ENCODE results near the gene IFT81.

IFT81 gene

DNA sequence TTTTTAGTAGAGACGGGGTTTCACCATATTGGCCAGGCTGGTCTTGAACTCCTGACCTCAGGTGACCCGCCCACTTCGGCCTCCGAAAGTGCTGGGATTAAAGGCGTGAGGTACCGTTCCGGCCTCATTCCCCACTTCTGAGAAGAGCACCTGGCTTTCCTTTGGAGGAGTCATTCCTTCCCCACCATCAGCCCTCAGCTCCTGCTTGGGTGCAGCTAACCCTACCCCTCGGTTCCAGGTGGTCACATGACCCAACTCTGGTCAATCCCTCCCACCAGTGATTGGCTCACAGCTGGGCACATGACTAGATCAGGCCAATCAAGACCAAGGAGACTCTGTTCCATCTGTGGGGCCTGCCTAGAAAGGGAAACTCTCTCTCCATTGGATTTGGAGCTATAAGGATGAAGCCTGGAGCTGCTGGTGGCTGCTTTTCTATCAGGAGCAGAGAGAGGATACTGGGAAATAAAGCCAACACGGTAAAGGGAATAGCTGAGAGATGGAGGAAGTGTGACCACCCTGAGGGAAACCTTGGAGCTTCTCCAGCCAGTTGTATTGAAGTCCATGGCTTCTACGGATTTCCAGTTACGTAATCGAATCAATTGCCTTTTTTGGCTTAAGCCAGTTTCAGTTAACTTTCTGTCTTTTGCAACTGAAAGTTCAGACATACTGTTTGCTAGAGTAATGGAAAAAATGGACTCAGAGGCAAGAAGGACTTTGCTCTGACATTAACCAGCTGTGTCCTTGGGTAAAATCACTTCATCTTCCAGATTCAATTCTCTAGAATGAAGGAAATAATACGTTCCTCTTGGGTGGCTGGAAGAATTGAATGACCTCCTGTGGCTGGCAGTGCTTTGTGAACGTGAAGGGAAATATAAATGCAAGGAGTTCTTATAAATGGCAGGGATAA lies 19.7 kb upstream of the IFT81 start:
- Histone ChIP-seq H3K4me1 (ENCODE audit: insufficient read depth, insufficient read length) (peaks cover 4% of the 10 kb centered on the region), H3K27me3 (ENCODE audit: insufficient read depth, insufficient read length) (no peaks in the 10 kb centered on the region), H3K9ac (ENCODE audit: insufficient read length, low read depth) (no peak overlapping the region), H3K4me3 (ENCODE audit: insufficient read length, low read depth) (no peak overlapping the region), H3K36me3 (ENCODE audit: insufficient read depth, insufficient read length, low read length) (no peaks in the 10 kb centered on the region), H3K9me3 (ENCODE audit: insufficient read depth, low read length) (no peaks in the 10 kb centered on the region; the same call in 1 of the 2 replicates)
- DNase-seq (ENCODE audit: low read depth, low spot score) = no peak
- TF ChIP-seq ZNF274 (IDR thresholded peaks at IDR 0.05; ENCODE audit: low read depth, low read length) (no peak), YY1 (IDR thresholded peaks at IDR 0.05; ENCODE audit: insufficient read depth, insufficient read length) (no peak), SUZ12 (IDR thresholded peaks at IDR 0.05; ENCODE audit: extremely low read depth, insufficient read depth, insufficient read length) (no peak)

DNA sequence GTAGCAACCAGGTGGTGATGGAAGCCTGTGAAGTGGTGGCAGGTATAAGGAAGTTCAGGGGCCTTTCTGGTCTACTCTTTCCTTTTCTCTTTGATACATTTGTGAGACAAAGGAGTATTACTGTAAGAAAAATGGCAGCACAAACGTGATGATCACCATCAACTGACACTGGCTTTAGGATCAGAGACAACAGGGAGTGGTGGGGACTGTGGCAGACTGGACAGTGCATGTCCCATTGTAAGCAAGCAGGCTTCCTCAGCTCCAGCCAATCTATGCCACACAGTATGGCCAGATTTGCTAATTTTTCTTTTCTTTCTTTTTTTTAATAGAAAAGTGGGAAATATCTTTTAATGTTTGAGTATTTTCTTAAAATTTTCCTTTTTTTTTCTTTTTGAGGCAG lies 19.0 kb upstream of the IFT81 start:
- no peak for DNase-seq (ENCODE audit: low read depth, low spot score)
- TF ChIP-seq YY1 (IDR thresholded peaks at IDR 0.05; ENCODE audit: insufficient read depth, insufficient read length) = no peak
- peaks cover 6% of the 10 kb centered on the region for H3K4me1 ChIP-seq (ENCODE audit: insufficient read depth, insufficient read length)

DNA sequence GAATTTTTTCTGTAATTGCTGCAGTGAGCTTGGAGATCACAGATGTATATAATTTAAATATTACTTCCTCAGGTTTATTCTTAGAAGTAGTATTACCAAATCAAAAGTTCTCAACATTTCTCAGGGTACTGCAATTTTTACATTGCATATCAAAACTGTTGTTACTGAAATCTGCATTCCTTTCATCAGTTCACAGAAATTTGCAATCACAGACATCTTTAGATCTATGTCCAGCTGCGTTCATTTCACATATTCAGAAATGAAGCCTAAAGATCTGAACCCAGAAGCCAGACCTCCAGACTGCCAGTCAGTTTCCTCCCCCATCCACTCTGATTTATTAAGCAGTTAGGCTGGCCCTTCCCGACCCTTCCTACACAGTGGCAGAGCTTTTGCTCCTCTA lies 18.2 kb upstream of the IFT81 start:
- no peaks in the 10 kb centered on the region; the same call in 1 of the 2 replicates for H3K9me3 ChIP-seq (ENCODE audit: insufficient read depth, low read length)
- no peak for DNase-seq (ENCODE audit: low read depth, low spot score)
- peaks cover 6% of the 10 kb centered on the region for H3K4me1 ChIP-seq (ENCODE audit: insufficient read depth, insufficient read length)
- H3K4me3 ChIP-seq (ENCODE audit: insufficient read length, low read depth) = no peak overlapping the region
- TF ChIP-seq YY1 (IDR thresholded peaks at IDR 0.05; ENCODE audit: insufficient read depth, insufficient read length) (no peak), ZNF274 (IDR thresholded peaks at IDR 0.05; ENCODE audit: low read depth, low read length) (no peak), SUZ12 (IDR thresholded peaks at IDR 0.05; ENCODE audit: extremely low read depth, insufficient read depth, insufficient read length) (no peak)
- H3K36me3 ChIP-seq (ENCODE audit: insufficient read depth, insufficient read length, low read length) = no peaks in the 10 kb centered on the region
- H3K9ac ChIP-seq (ENCODE audit: insufficient read length, low read depth) = no peak overlapping the region
- H3K27me3 ChIP-seq (ENCODE audit: insufficient read depth, insufficient read length) = no peaks in the 10 kb centered on the region

More for the DNA sequence above, 19.0 kb upstream of the IFT81 start:
- no peak overlapping the region for H3K9ac ChIP-seq (ENCODE audit: insufficient read length, low read depth)
- no peaks in the 10 kb centered on the region; the same call in 1 of the 2 replicates for H3K9me3 ChIP-seq (ENCODE audit: insufficient read depth, low read length)
- no peak overlapping the region for H3K4me3 ChIP-seq (ENCODE audit: insufficient read length, low read depth)
- no peaks in the 10 kb centered on the region for H3K27me3 ChIP-seq (ENCODE audit: insufficient read depth, insufficient read length)
- H3K36me3 ChIP-seq (ENCODE audit: insufficient read depth, insufficient read length, low read length) = no peaks in the 10 kb centered on the region

- H3K4me3 ChIP-seq (ENCODE audit: insufficient read length, low read depth) = no peak overlapping the region
Measured at GRCh38 chr12:110107369-110108281, 16.5 kb upstream of the IFT81 start.

GRCh38 chr12:110108309-110109036 lies 15.7 kb upstream of the IFT81 start:
- Histone ChIP-seq H3K9ac (ENCODE audit: insufficient read length, low read depth) (no peak overlapping the region), H3K9me3 (ENCODE audit: insufficient read depth, low read length) (peaks cover 13% of the 10 kb centered on the region; the same call in 1 of the 2 replicates), H3K36me3 (ENCODE audit: insufficient read depth, insufficient read length, low read length) (no peaks in the 10 kb centered on the region), H3K4me3 (ENCODE audit: insufficient read length, low read depth) (no peak overlapping the region), H3K27me3 (ENCODE audit: insufficient read depth, insufficient read length) (no peaks in the 10 kb centered on the region), H3K4me1 (ENCODE audit: insufficient read depth, insufficient read length) (peaks cover 6% of the 10 kb centered on the region)
- TF ChIP-seq ZNF274 (IDR thresholded peaks at IDR 0.05; ENCODE audit: low read depth, low read length) = no peak
- TF ChIP-seq YY1 (IDR thresholded peaks at IDR 0.05; ENCODE audit: insufficient read depth, insufficient read length) = no peak
- TF ChIP-seq SUZ12 (IDR thresholded peaks at IDR 0.05; ENCODE audit: extremely low read depth, insufficient read depth, insufficient read length) = no peak
- no peak for DNase-seq (ENCODE audit: low read depth, low spot score)

More at GRCh38 chr12:110107369-110108281, 16.5 kb upstream of the IFT81 start:
- H3K9me3 ChIP-seq (ENCODE audit: insufficient read depth, low read length) = peaks cover 13% of the 10 kb centered on the region; the same call in 1 of the 2 replicates
- H3K27me3 ChIP-seq (ENCODE audit: insufficient read depth, insufficient read length) = no peaks in the 10 kb centered on the region
- no peak for TF ChIP-seq ZNF274 (IDR thresholded peaks at IDR 0.05; ENCODE audit: low read depth, low read length)
- no peak for TF ChIP-seq YY1 (IDR thresholded peaks at IDR 0.05; ENCODE audit: insufficient read depth, insufficient read length)
- TF ChIP-seq SUZ12 (IDR thresholded peaks at IDR 0.05; ENCODE audit: extremely low read depth, insufficient read depth, insufficient read length) = no peak
- H3K36me3 ChIP-seq (ENCODE audit: insufficient read depth, insufficient read length, low read length) = no peaks in the 10 kb centered on the region
- H3K9ac ChIP-seq (ENCODE audit: insufficient read length, low read depth) = no peak overlapping the region
- H3K4me1 ChIP-seq (ENCODE audit: insufficient read depth, insufficient read length) = peaks cover 6% of the 10 kb centered on the region
- no peak for DNase-seq (ENCODE audit: low read depth, low spot score)

- H3K9ac ChIP-seq (ENCODE audit: insufficient read length, low read depth) = no peak overlapping the region
- no peak overlapping the region for H3K4me3 ChIP-seq (ENCODE audit: insufficient read length, low read depth)
- DNase-seq (ENCODE audit: low read depth, low spot score) = no peak
- peaks cover 6% of the 10 kb centered on the region for H3K4me1 ChIP-seq (ENCODE audit: insufficient read depth, insufficient read length)
- no peak for TF ChIP-seq YY1 (IDR thresholded peaks at IDR 0.05; ENCODE audit: insufficient read depth, insufficient read length)
- no peak for TF ChIP-seq SUZ12 (IDR thresholded peaks at IDR 0.05; ENCODE audit: extremely low read depth, insufficient read depth, insufficient read length)
- TF ChIP-seq ZNF274 (IDR thresholded peaks at IDR 0.05; ENCODE audit: low read depth, low read length) = no peak
- no peaks in the 10 kb centered on the region for H3K27me3 ChIP-seq (ENCODE audit: insufficient read depth, insufficient read length)
- H3K36me3 ChIP-seq (ENCODE audit: insufficient read depth, insufficient read length, low read length) = no peaks in the 10 kb centered on the region
- H3K9me3 ChIP-seq (ENCODE audit: insufficient read depth, low read length) = peaks cover 13% of the 10 kb centered on the region; the same call in 1 of the 2 replicates
Measured at GRCh38 chr12:110109037-110109836, 14.9 kb upstream of the IFT81 start.
